Measurements from ENCODE around the gene DIABLO. TPM values are rescaled to one million over a fixed set of nuclear protein-coding genes. Genes with fewer than 3 reads are reported as not detected.

Gene DIABLO
- total and polyA plus RNA-seq, 7 donors, result 43.4 to 61.3 (median 55.5) TPM

- Histone ChIP-seq H3K4me1 (no peaks in the 10 kb centered on the region), H3K27ac (no peak within 1 kb of the TSS), H3K27me3 (peaks cover 0 to 13% (median 0%) of the 10 kb centered on the region in 3 donors), H3K4me3 (no peak within 1 kb of the TSS), H3K9me3 (no peaks in the 10 kb centered on the region), H3K36me3 (no peaks in the 10 kb centered on the region)
- TF ChIP-seq POLR2AphosphoS5 (IDR thresholded peaks at IDR 0.05) (no peak), CTCF (IDR thresholded peaks at IDR 0.05) (no peak), POLR2A (IDR thresholded peaks at IDR 0.05) (no peak), EP300 (IDR thresholded peaks at IDR 0.05) (no peak)
- intact Hi-C loops (cut with DNase I), result no loop called here
- no peak for DNase-seq
- WGBS, 2 donors, result 92% methylated on average over 17 of the region's 17 CpGs
Measured at GRCh38 chr12:122174155-122174845, 51.6 kb downstream of the DIABLO start, which contains the start of gene IL31. IL31 (minus strand) TSS chr12:122174221; CDS start chr12:122174172, 49 bp downstream.

DNA sequence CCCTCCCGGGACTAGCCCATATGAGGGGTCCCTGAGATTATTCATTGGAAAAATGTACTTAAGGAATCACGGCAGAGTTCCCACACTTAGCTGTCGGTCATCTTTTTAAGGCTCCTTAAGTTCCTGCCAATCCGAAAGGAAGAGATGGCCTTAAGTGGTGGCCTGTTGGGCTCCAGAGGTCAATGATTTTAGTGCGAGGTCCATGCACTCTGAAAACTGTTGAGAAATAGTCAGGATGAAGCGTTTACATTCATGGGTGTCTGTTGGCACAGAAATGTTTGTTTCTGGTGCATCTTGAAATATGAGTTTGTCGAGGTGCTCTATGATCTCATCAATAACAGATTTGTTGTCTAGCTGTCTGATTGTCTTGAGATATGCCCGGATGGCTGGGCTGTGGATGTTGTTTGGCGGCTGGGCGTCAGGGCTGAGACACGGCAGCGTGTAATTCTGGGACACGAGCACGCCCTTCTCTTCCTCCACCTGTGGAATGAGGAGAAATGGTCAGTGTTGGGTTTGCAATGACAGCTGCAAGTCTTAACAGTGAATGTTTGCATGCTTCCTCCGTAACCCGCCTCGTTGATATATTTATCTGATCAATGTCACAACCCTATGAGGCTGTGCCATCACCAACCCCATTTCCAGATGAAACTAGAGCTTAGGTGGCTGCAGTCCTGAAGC is 53.5 kb downstream of the DIABLO start:
- peaks cover 0 to 13% (median 0%) of the 10 kb centered on the region in 3 donors for H3K27me3 ChIP-seq
- 61 to 78% methylated on average over 17 of the region's 17 CpGs for WGBS, 2 donors
- intact Hi-C loops (cut with DNase I), result no loop called here
- no peak overlapping the region for H3K27ac ChIP-seq
- no peaks in the 10 kb centered on the region for H3K9me3 ChIP-seq
- no peaks in the 10 kb centered on the region for H3K4me1 ChIP-seq
- no peaks in the 10 kb centered on the region for H3K36me3 ChIP-seq
- no peak for DNase-seq
- TF ChIP-seq POLR2A (IDR thresholded peaks at IDR 0.05) (no peak), CTCF (IDR thresholded peaks at IDR 0.05) (no peak), POLR2AphosphoS5 (IDR thresholded peaks at IDR 0.05) (no peak), EP300 (IDR thresholded peaks at IDR 0.05) (no peak)
- no peak overlapping the region for H3K4me3 ChIP-seq

DNA sequence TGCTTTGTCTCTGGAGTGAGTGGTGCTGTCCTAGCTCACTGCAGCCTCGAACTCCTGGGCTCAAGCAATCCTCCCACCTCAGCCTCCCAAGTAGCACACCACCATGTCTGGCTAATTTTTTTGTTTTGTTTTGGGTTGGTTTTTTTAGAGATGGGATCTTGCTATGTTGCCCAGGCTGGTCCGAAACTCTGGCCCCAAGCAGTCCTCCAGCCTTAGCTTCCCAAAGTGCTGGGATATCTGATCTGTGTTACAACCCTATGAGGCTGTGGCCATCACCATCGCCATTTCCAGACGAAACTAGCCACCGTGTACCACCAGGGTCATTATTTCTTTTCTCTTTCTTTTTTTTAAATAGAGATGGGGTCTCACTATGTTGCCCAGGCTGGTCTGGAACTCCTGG is 54.5 kb downstream of the DIABLO start:
- Histone ChIP-seq H3K4me3 (no peak overlapping the region), H3K27ac (no peak overlapping the region), H3K27me3 (peaks cover 0 to 13% (median 0%) of the 10 kb centered on the region in 3 donors), H3K36me3 (no peaks in the 10 kb centered on the region), H3K9me3 (no peaks in the 10 kb centered on the region), H3K4me1 (no peaks in the 10 kb centered on the region)
- TF ChIP-seq CTCF (IDR thresholded peaks at IDR 0.05), result no peak
- TF ChIP-seq EP300 (IDR thresholded peaks at IDR 0.05), result no peak
- no peak for TF ChIP-seq POLR2AphosphoS5 (IDR thresholded peaks at IDR 0.05)
- no peak for TF ChIP-seq POLR2A (IDR thresholded peaks at IDR 0.05)
- WGBS, 2 donors, result 91 to 94% methylated on average over 5 of the region's 5 CpGs
- no peak for DNase-seq
- intact Hi-C loops (cut with DNase I), result no loop called here

DNA sequence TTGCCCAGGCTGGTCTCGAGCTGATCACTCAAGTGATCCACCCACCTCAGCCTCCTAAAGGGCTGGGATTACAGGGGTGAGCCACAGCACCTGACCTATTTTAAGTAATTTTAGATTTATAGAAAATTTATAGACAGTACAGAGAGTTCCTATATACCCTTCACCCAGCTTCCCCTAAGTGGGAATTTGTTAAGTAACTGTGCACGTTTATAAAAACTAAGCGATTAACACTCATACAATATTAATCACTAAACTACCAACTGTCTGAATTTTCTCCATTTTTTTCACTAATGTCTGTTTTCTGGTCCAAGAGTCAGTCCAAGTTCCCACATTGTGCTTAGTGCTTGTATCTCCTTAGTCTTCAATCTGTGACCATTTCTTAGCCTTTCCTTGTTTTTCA is 57.4 kb downstream of the DIABLO start:
- Histone ChIP-seq H3K9me3 (no peaks in the 10 kb centered on the region), H3K4me1 (no peaks in the 10 kb centered on the region), H3K4me3 (no peak overlapping the region), H3K27me3 (peaks cover 0 to 13% (median 3%) of the 10 kb centered on the region in 3 donors), H3K36me3 (no peaks in the 10 kb centered on the region), H3K27ac (no peak overlapping the region)
- TF ChIP-seq CTCF (IDR thresholded peaks at IDR 0.05) (no peak), POLR2AphosphoS5 (IDR thresholded peaks at IDR 0.05) (no peak), EP300 (IDR thresholded peaks at IDR 0.05) (no peak), POLR2A (IDR thresholded peaks at IDR 0.05) (no peak)
- 91 to 96% methylated on average over 3 of the region's 3 CpGs for WGBS, 2 donors
- intact Hi-C loops (cut with DNase I), result no loop called here
- DNase-seq, result no peak
